ENCODE measurements around the gene PGAM2. TPM values are rescaled to one million over a fixed set of nuclear protein-coding genes. Genes with fewer than 3 reads are reported as not detected.

PGAM2 gene
- 1 to 10 TPM in 2 of 4 donors, not detected in 2; 2.3 to 5.0 TPM for total RNA-seq

DNA sequence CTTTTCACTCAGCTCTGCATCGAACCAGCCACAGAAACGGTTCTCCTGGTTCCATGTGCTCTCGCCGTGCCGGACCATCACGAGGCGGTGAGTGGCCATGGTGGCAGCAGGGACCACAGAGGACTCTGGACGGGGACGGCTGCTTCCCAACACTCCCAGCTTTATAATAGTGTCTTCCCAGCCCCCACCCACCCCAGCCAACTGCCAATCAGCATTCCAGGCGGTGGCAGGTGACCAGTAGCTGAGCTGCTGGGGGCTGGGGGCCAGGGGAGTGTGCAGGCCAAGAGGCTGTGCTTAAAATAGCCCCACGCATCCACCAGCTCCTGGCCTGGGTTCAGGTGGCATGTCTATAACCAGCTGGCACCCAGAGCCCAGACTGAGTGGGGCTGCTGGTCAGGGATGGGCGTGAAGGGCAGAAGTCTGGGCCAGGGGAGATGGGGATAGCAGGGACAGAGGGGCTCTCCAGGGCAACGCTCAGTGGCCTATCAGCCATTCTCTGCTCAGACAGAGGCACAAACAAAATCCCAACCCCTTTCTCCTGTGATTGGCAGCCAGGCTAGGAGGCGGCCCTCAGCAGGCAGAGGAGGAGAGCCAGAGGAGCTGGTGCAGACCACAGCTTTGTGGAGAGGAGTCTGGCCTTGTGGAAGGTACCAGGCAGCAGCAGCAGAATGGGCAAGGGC, at the start of gene PGAM2:
PGAM2 (minus strand) TSS at position 137 of the 680 bp plus-strand sequence; CDS start at position 99, 38 bp downstream.
- peak in 1 of 2 donors; percentile 62 for DNase-seq (ENCODE audit: low spot score in 2 of 2)
- H3K4me1 ChIP-seq: peaks cover 23% of the 10 kb centered on the region
- peaks cover 20% of the 10 kb centered on the region for H3K36me3 ChIP-seq
- H3K4me3 ChIP-seq: no peak within 1 kb of the TSS
- 34% methylated on average over 8 of the region's 14 CpGs for WGBS
- no peaks in the 10 kb centered on the region for H3K27me3 ChIP-seq
- TF ChIP-seq POLR2A (IDR thresholded peaks at IDR 0.05): no peak
- no peak for TF ChIP-seq POLR2AphosphoS5 (IDR thresholded peaks at IDR 0.05)
- TF ChIP-seq, protein P1, sequence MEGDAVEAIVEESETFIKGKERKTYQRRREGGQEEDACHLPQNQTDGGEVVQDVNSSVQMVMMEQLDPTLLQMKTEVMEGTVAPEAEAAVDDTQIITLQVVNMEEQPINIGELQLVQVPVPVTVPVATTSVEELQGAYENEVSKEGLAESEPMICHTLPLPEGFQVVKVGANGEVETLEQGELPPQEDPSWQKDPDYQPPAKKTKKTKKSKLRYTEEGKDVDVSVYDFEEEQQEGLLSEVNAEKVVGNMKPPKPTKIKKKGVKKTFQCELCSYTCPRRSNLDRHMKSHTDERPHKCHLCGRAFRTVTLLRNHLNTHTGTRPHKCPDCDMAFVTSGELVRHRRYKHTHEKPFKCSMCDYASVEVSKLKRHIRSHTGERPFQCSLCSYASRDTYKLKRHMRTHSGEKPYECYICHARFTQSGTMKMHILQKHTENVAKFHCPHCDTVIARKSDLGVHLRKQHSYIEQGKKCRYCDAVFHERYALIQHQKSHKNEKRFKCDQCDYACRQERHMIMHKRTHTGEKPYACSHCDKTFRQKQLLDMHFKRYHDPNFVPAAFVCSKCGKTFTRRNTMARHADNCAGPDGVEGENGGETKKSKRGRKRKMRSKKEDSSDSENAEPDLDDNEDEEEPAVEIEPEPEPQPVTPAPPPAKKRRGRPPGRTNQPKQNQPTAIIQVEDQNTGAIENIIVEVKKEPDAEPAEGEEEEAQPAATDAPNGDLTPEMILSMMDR (IDR thresholded peaks at IDR 0.05): no peak
- TF ChIP-seq EP300 (IDR thresholded peaks at IDR 0.05): no peak
- H3K9me3 ChIP-seq: no peaks in the 10 kb centered on the region
- H3K27ac ChIP-seq: no peak within 1 kb of the TSS

DNA sequence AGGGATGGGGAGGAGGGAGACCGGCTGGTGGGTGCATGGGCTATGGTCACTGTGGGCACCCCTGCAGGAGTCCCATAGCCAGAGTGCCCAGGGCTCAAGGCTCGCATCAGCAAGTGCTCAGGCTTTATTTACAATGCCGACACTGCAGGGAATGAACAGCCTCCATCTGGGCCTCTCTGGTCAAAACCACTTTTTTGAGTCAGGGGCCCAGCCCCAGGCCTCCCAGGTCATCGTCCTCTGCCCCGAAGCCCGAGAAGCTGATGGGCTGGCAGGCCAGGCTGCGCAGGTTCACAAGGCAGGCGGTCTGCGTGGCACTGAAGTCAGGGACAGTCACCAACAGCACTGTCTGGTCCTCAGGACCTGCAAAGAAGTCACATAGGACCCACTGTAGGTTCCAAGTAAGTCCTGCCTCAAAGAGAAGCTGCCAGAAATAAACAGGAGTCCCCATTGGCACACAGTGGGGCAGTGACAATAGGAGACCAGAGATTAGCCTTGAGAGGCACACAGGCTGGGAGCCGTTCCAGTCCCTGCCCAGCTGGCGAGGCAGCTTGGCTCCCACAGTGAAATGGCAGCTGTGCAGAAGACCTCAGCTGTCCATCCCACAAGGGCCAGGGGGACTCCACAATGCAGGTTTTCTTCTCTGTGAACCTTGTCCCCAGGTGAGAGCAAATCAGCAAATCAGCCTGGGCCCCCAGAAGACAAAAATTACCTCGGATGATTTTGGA, 49.4 kb upstream of the PGAM2 start:
- WGBS: 85% methylated on average over 5 of the region's 12 CpGs
- Histone ChIP-seq H3K4me3 (no peak overlapping the region), H3K27ac (no peak overlapping the region), H3K4me1 (peaks cover 7% of the 10 kb centered on the region), H3K9me3 (no peaks in the 10 kb centered on the region), H3K36me3 (peaks cover 93% of the 10 kb centered on the region), H3K27me3 (no peaks in the 10 kb centered on the region)
- no peak for TF ChIP-seq POLR2AphosphoS5 (IDR thresholded peaks at IDR 0.05)
- TF ChIP-seq EP300 (IDR thresholded peaks at IDR 0.05): no peak
- TF ChIP-seq, protein P1 (IDR thresholded peaks at IDR 0.05): no peak
- TF ChIP-seq POLR2A (IDR thresholded peaks at IDR 0.05): no peak
- no peak for DNase-seq (ENCODE audit: low spot score in 2 of 2)

DNA sequence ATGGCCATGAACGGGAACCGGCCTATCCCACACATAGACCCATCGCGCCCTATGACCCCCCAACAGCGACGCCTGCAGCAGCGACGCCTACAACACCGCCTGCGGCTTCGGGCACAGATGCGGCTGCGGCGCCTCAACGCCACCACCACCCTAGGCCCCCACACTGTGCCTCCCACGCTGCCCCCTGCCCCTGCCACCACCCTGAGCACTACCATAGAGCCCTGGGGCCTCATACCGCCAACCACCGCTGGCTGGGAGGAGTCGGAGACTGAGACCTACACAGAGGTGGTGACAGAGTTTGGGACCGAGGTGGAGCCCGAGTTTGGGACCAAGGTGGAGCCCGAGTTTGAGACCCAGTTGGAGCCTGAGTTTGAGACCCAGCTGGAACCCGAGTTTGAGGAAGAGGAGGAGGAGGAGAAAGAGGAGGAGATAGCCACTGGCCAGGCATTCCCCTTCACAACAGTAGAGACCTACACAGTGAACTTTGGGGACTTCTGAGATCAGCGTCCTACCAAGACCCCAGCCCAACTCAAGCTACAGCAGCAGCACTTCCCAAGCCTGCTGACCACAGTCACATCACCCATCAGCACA, 48.5 kb upstream of the PGAM2 start:
- Histone ChIP-seq H3K27me3 (no peaks in the 10 kb centered on the region), H3K4me3 (no peak overlapping the region), H3K27ac (no peak overlapping the region), H3K4me1 (peaks cover 7% of the 10 kb centered on the region), H3K9me3 (no peaks in the 10 kb centered on the region), H3K36me3 (peaks cover 90% of the 10 kb centered on the region)
- TF ChIP-seq EP300 (IDR thresholded peaks at IDR 0.05) (no peak), POLR2A (IDR thresholded peaks at IDR 0.05) (no peak), POLR2AphosphoS5 (IDR thresholded peaks at IDR 0.05) (no peak)
- TF ChIP-seq, protein P1 (IDR thresholded peaks at IDR 0.05): no peak
- WGBS: 90% methylated on average over 15 of the region's 24 CpGs
- no peak for DNase-seq (ENCODE audit: low spot score in 2 of 2)

DNA sequence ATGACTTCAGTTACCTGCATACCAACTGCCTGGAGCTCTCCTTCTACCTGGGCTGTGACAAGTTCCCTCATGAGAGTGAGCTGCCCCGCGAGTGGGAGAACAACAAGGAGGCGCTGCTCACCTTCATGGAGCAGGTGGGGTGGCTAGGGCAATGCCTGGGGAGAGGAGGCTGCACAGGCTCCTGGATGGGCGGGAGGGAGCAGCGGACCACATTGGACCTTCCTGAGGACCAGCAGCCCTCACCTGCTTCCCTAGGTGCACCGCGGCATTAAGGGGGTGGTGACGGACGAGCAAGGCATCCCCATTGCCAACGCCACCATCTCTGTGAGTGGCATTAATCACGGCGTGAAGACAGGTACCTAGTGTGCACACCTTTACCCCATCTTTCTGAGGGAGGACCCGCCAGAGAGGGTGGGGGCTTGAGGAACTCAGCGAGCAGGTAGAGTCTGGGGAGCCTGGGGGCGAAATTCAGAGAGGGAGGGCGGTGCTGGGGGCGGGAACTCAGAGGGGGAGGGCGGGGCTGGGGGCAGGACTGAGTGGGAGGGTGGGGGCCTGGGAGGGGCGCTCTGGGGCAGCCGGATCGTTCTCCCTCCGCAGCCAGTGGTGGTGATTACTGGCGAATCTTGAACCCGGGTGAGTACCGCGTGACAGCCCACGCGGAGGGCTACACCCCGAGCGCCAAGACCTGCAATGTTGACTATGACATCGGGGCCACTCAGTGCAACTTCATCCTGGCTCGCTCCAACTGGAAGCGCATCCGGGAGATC, 47.8 kb upstream of the PGAM2 start:
- Histone ChIP-seq H3K9me3 (no peaks in the 10 kb centered on the region), H3K4me1 (peaks cover 7% of the 10 kb centered on the region), H3K4me3 (no peak overlapping the region), H3K27ac (no peak overlapping the region), H3K27me3 (no peaks in the 10 kb centered on the region), H3K36me3 (peaks cover 90% of the 10 kb centered on the region)
- 74% methylated on average over 20 of the region's 34 CpGs for WGBS
- DNase-seq (ENCODE audit: low spot score in 2 of 2): no peak
- TF ChIP-seq POLR2A (IDR thresholded peaks at IDR 0.05) (no peak), EP300 (IDR thresholded peaks at IDR 0.05) (no peak), POLR2AphosphoS5 (IDR thresholded peaks at IDR 0.05) (no peak)
- TF ChIP-seq, protein P1 (IDR thresholded peaks at IDR 0.05): no peak

All from suprapubic skin (tissue), 4 donors.